ENCODE data around the gene BEX3. TPM values are rescaled to one million over a fixed set of nuclear protein-coding genes. Genes with fewer than 3 reads are reported as not detected.
"Not testable (repeated sequence)": the region's sequence is repeated elsewhere in the genome, so short reads cannot be mapped to it uniquely, and the experiment has no call there.

BEX3 gene
- total and polyA plus RNA-seq, 7 donors, result 39.1 to 150 (median 125) TPM

DNA sequence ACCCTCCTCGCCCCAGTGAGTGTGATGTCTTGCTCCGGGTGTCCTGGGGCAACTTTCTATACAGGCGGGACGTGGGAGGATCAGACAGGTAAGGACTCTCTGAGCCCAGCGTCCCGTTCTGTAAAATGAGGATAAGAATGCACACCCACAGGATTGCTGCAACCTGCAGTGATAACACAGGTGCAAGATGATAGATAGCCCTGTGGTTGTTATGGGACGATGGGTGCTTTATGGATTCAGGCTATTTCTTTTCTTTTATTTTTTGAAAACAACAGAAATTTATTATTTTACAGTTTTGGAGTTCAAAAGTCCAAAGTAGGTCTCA lies 28.6 kb downstream of the BEX3 start:
- Histone ChIP-seq H3K4me1 (no peaks in the 10 kb centered on the region), H3K27ac (peak overlapping the region in 1 of 4 donors; percentile 32), H3K4me3 (peak overlapping the region; percentile 34 to 54 (median 40)), H3K36me3 (no peaks in the 10 kb centered on the region), H3K27me3 (no peaks in the 10 kb centered on the region), H3K9me3 (no peaks in the 10 kb centered on the region)
- intact Hi-C loops (cut with DNase I), result no loop called here
- WGBS, 2 donors, result 1 to 5% methylated on average over 7 of the region's 7 CpGs
- no peak for DNase-seq
- TF ChIP-seq POLR2A (IDR thresholded peaks at IDR 0.05) (no peak), POLR2AphosphoS5 (IDR thresholded peaks at IDR 0.05) (no peak), EP300 (IDR thresholded peaks at IDR 0.05) (no peak)
- TF ChIP-seq, protein P1, sequence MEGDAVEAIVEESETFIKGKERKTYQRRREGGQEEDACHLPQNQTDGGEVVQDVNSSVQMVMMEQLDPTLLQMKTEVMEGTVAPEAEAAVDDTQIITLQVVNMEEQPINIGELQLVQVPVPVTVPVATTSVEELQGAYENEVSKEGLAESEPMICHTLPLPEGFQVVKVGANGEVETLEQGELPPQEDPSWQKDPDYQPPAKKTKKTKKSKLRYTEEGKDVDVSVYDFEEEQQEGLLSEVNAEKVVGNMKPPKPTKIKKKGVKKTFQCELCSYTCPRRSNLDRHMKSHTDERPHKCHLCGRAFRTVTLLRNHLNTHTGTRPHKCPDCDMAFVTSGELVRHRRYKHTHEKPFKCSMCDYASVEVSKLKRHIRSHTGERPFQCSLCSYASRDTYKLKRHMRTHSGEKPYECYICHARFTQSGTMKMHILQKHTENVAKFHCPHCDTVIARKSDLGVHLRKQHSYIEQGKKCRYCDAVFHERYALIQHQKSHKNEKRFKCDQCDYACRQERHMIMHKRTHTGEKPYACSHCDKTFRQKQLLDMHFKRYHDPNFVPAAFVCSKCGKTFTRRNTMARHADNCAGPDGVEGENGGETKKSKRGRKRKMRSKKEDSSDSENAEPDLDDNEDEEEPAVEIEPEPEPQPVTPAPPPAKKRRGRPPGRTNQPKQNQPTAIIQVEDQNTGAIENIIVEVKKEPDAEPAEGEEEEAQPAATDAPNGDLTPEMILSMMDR (IDR thresholded peaks at IDR 0.05), result no peak

DNA sequence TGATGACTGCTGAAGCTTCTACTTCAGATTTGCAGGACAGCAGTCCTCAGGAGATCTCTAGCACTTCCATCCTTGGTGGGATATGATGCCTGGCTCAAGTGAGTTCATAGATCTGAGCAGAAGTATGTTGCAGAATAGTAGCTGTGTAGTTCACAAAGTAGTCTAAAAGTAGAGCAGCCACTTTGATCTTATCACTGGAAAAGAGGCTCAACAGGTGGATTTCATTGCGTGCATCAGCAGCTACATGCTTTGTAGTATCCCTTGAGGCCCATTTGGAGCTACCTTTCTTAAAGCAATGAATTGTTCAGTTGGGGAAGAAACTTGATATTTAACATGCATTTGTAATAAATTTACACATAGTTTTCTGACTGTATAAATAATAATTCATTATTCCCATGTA lies 29.9 kb downstream of the BEX3 start:
- Histone ChIP-seq H3K27ac (no peak overlapping the region), H3K4me1 (no peaks in the 10 kb centered on the region), H3K9me3 (no peaks in the 10 kb centered on the region), H3K27me3 (no peaks in the 10 kb centered on the region), H3K36me3 (no peaks in the 10 kb centered on the region), H3K4me3 (no peak overlapping the region)
- TF ChIP-seq, protein P1 (IDR thresholded peaks at IDR 0.05), result no peak
- TF ChIP-seq POLR2A (IDR thresholded peaks at IDR 0.05) (no peak), POLR2AphosphoS5 (IDR thresholded peaks at IDR 0.05) (no peak), EP300 (IDR thresholded peaks at IDR 0.05) (no peak)
- 100% methylated on average over 1 of the region's 1 CpG for WGBS, 2 donors
- DNase-seq, result no peak
- intact Hi-C loops (cut with DNase I), result no loop called here

DNA sequence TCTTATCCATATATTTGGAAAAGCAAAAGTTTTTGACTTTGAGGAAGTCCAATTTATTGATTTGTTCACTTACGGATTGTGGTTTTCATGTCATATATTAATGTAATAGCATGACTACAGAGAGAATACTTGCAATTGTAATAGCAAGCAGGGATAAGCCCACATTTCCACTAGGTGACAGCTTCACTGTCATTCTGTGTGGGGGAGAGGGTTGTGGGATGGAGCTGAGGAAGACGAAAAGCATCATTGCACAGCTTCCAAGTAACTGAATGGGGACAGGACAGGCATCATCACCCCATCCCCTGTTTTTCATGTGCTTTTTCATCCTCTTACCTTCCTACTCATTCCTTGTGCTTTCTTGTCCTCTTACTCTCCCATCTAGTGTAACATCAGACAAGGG lies 31.4 kb downstream of the BEX3 start:
- no peak for DNase-seq
- Histone ChIP-seq H3K27ac (no peak overlapping the region), H3K27me3 (no peaks in the 10 kb centered on the region), H3K36me3 (no peaks in the 10 kb centered on the region), H3K9me3 (no peaks in the 10 kb centered on the region), H3K4me1 (no peaks in the 10 kb centered on the region), H3K4me3 (no peak overlapping the region)
- intact Hi-C loops (cut with DNase I), result no loop called here
- TF ChIP-seq POLR2AphosphoS5 (IDR thresholded peaks at IDR 0.05), result no peak
- no peak for TF ChIP-seq EP300 (IDR thresholded peaks at IDR 0.05)
- no peak for TF ChIP-seq POLR2A (IDR thresholded peaks at IDR 0.05)
- TF ChIP-seq, protein P1 (IDR thresholded peaks at IDR 0.05), result no peak
- 92 to 94% methylated on average over 2 of the region's 2 CpGs for WGBS, 2 donors

DNA sequence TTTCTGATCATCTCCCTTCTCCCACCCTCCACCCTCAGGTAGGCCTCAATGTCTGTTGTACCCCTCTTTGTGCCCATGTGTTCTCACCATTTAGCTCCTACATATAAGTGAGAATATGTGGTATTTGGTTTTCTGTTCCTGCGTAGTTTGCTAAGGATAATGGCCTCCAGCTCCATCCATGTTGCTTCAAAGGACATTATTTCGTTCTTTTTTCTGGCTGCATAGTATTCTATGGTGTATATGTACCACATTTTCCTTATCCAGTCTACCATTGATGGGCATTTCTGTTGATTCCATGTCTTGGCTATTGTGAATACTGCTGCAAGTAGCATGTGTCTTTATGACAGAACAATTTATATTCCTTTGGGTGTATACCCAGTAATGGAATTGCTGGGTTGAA lies 35.4 kb downstream of the BEX3 start:
- H3K9me3 ChIP-seq; DNase-seq; H3K4me1 ChIP-seq; H3K4me3 ChIP-seq; intact Hi-C loops (cut with DNase I); H3K27ac ChIP-seq; H3K27me3 ChIP-seq; H3K36me3 ChIP-seq: not testable (repeated sequence)
- WGBS, 2 donors, result 88 to 96% methylated on average over 2 of the region's 2 CpGs

DNA sequence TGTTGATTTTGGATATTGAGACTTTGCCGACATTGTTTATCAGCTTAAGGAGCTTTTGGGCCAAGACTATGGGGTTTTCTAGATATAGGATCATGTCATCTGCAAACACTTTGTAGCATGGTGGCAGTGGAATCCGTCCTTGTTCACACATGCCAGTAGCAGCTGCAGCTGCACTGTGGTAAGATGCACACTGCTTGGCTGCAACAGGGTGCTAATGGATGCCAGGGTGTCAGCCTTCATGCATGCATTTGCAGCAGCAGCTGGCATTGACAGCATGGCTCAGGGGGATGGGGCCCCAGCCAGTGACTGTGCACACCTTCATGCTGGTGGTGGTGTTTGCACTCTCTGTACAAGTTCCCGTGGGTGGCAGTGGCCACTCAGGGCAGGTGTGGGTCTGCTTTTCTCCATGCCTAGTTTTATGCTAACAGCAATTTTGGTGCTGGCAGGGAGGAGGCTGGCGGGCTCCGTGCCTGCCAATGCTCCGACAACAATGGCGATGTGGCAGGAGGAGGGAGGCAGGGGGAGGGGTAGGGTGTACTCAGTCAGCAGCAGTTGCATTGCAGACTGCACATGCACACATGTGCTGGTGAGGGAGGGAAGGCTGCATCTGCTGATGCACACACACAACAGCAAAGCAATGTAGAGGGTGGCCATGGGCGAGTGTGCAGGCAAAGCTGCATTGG lies 37.5 kb downstream of the BEX3 start:
- Histone ChIP-seq H3K27me3 (no peaks in the 10 kb centered on the region), H3K27ac (no peak overlapping the region), H3K4me1 (no peaks in the 10 kb centered on the region), H3K36me3 (no peaks in the 10 kb centered on the region), H3K4me3 (no peak overlapping the region), H3K9me3 (no peaks in the 10 kb centered on the region)
- DNase-seq, result no peak
- 94% methylated on average over 8 of the region's 8 CpGs for WGBS, 2 donors
- intact Hi-C loops (cut with DNase I), result no loop called here
- no peak for TF ChIP-seq POLR2AphosphoS5 (IDR thresholded peaks at IDR 0.05)
- TF ChIP-seq, protein P1 (IDR thresholded peaks at IDR 0.05), result no peak
- TF ChIP-seq POLR2A (IDR thresholded peaks at IDR 0.05), result no peak
- TF ChIP-seq EP300 (IDR thresholded peaks at IDR 0.05), result no peak

All from sigmoid colon (tissue), 7 donors.